Sigmoid colon (tissue), 7 donors: ENCODE data around the gene TULP3. TPM values are rescaled to one million over a fixed set of nuclear protein-coding genes. Genes with fewer than 3 reads are reported as not detected.

Source experiments
- DNase-seq: peaks from one replicate; pipeline ENCODE4 v3.0.0-alpha.2; 2019
- H3K27ac ChIP-seq, 4 donors: fragments of 200-600 bp; sonication (generic); one replicate each; pipeline ENCODE4 v1.5.1; 2016 to 2019; ENCODE audit warnings: mild to moderate bottlenecking in 1 of 4
- H3K27me3 ChIP-seq, 3 donors: fragments of 200-600 bp; sonication (generic); one replicate each; pipeline ENCODE4 v1.5.1; 2019; ENCODE audit warnings: mild to moderate bottlenecking in 1 of 3
- H3K36me3 ChIP-seq, 4 donors: fragments of 200-600 bp; sonication (generic); one replicate each; pipeline ENCODE4 v1.5.1; 2016 to 2019
- H3K4me1 ChIP-seq, 4 donors: fragments of 200-600 bp; sonication (generic); one replicate each; pipeline ENCODE4 v1.5.1; 2017 to 2019
- H3K4me3 ChIP-seq, 4 donors: fragments of 200-600 bp; sonication (generic); one replicate each; pipeline ENCODE4 v1.5.1; 2017 to 2019; ENCODE audit warnings: mild to moderate bottlenecking in 2 of 4, moderate library complexity in 1 of 4
- H3K9me3 ChIP-seq, 4 donors: fragments of 200-600 bp in 3 of 4; sonication (generic) in 3 of 4; one replicate each; pipeline versions ENCODE4 v1.5.1 to v1.6.1; 2013 to 2019
- CTCF ChIP-seq, 4 experiments: fragments of 450-650 bp in 3 of 4; fragments of 200-600 bp in 1 of 4; IDR thresholded peaks; one replicate each; pipeline ENCODE4 v1.5.1; 2016 to 2019; ENCODE audit warnings: antibody characterized with exemption in 4 of 4, mild to moderate bottlenecking in 3 of 4, moderate library complexity in 2 of 4
- EP300 ChIP-seq, 4 donors: sonication (generic); formaldehyde crosslinking; IDR thresholded peaks; one replicate each; pipeline ENCODE4 v1.6.1; 2017; ENCODE audit warnings: antibody characterized with exemption in 4 of 4
- POLR2A ChIP-seq, 2 donors: fragments of 450-650 bp; IDR thresholded peaks; one replicate each; pipeline ENCODE4 v1.6.1; 2016; ENCODE audit warnings: antibody characterized with exemption in 2 of 2, mild to moderate bottlenecking in 2 of 2, moderate library complexity in 2 of 2
- POLR2AphosphoS5 ChIP-seq, 4 donors: sonication (generic); formaldehyde crosslinking; IDR thresholded peaks; one replicate each; pipeline ENCODE4 v1.6.1; 2017; ENCODE audit warnings: antibody characterized with exemption in 4 of 4
- WGBS, 2 donors: extraction: QIAGEN DNeasy Blood & Tissue Kit; methylation state at CpG; one replicate each; pipeline ENCODE4 v1.1.7; 2013; 5-methylcytosine and 5-hydroxymethylcytosine counted together
- intact Hi-C: fragments of 100-400 bp; cut with DNase I; formaldehyde crosslinking; loops from one replicate; pipeline ENCODE4 v1.15.1; 2023
- polyA plus RNA-seq, 3 donors: library from polyadenylated mRNA; stranded (reverse); fragments of 200-250 nt; gene quantifications; one replicate each; pipeline ENCODE4 v1.2.3, GENCODE V29; 2013
- total RNA-seq, 4 donors: library from RNA; depleted of rRNA; stranded (reverse); fragments of >200 nt; gene quantifications; one replicate each; pipeline ENCODE4 v1.1.0, GENCODE V29; 2016
- donor health status: healthy with polysubstance abuse.
- donor health status: Bipolar disorder and iron deficiency.
- donor health status: healthy.

TULP3 gene
- total and polyA plus RNA-seq, 7 donors: 3.0 to 32.1 (median 17.8) TPM

- H3K9me3 ChIP-seq: no peaks in the 10 kb centered on the region
- TF ChIP-seq POLR2A (IDR thresholded peaks at IDR 0.05) (no peak), CTCF (IDR thresholded peaks at IDR 0.05) (no peak), EP300 (IDR thresholded peaks at IDR 0.05) (no peak), POLR2AphosphoS5 (IDR thresholded peaks at IDR 0.05) (no peak)
- peaks cover 0 to 13% (median 8%) of the 10 kb centered on the region in 4 donors for H3K4me1 ChIP-seq
- intact Hi-C loops: no loop called here
- H3K36me3 ChIP-seq: no peaks in the 10 kb centered on the region
- no peaks in the 10 kb centered on the region for H3K27me3 ChIP-seq
- H3K27ac ChIP-seq: no peak overlapping the region
- DNase-seq: no peak
- 78 to 93% methylated on average over 10 of the region's 10 CpGs for WGBS, 2 donors
- H3K4me3 ChIP-seq: no peak overlapping the region
Measured at GRCh38 chr12:2886768-2887450, 3.8 kb upstream of the TULP3 start.

DNA sequence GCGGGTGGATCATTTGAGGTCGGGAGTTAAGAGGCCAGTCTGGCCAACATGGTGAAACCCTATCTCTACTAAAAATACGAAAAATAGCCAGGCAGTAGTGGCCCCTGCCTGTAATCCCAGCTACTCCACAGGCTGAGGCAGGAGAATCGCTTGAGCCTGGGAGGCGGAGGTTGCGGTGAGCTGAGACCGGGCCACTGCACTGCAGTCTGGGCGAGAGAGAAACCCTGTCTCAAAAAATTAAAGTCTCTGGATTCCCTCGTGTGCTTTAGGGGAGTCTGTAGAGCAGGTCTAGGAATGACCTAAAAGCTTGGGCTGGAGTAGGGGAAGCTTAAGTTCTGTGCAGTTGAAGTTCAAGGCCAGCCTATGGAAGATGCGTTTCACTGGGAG, 697 bp upstream of the TULP3 start:
- 75% methylated on average over 10 of the region's 10 CpGs for WGBS, 2 donors
- H3K4me1 ChIP-seq: peaks cover 0 to 38% (median 34%) of the 10 kb centered on the region in 4 donors
- peak overlapping the region; percentile 87 to 100 (median 94) for H3K27ac ChIP-seq
- no peak for DNase-seq
- TF ChIP-seq EP300 (IDR thresholded peaks at IDR 0.05) (no peak), POLR2A (IDR thresholded peaks at IDR 0.05) (no peak)
- peak overlapping the region; percentile 60 to 96 (median 66) for H3K4me3 ChIP-seq
- intact Hi-C loops: loop anchor here (5.0 kb wide), 1 partner anchor 78 kb away; the partner anchor contains the start of gene ITFG2
- no peaks in the 10 kb centered on the region for H3K27me3 ChIP-seq
- H3K36me3 ChIP-seq: no peaks in the 10 kb centered on the region
- no peaks in the 10 kb centered on the region for H3K9me3 ChIP-seq

GRCh38 chr12:2891240-2892053, 756 bp downstream of the TULP3 start:
- H3K27ac ChIP-seq: peak overlapping the region; percentile 87 to 100 (median 94)
- H3K4me1 ChIP-seq: peaks cover 0 to 52% (median 48%) of the 10 kb centered on the region in 4 donors
- no peaks in the 10 kb centered on the region for H3K36me3 ChIP-seq
- no peaks in the 10 kb centered on the region for H3K9me3 ChIP-seq
- H3K27me3 ChIP-seq: no peaks in the 10 kb centered on the region
- no peak for TF ChIP-seq POLR2AphosphoS5 (IDR thresholded peaks at IDR 0.05)
- TF ChIP-seq CTCF (IDR thresholded peaks at IDR 0.05): no peak
- TF ChIP-seq POLR2A (IDR thresholded peaks at IDR 0.05): no peak
- no peak for TF ChIP-seq EP300 (IDR thresholded peaks at IDR 0.05)
- H3K4me3 ChIP-seq: peak overlapping the region; percentile 60 to 96 (median 66)
- peak; percentile 84 for DNase-seq
- WGBS, 2 donors: 23 to 26% methylated on average over 42 of the region's 42 CpGs
- intact Hi-C loops: loop anchor here (5.0 kb wide), 1 partner anchor 79 kb away; the partner anchor contains the start of gene ITFG2

- Histone ChIP-seq H3K27me3 (no peaks in the 10 kb centered on the region), H3K4me1 (peaks cover 0 to 59% (median 52%) of the 10 kb centered on the region in 4 donors), H3K9me3 (no peaks in the 10 kb centered on the region), H3K4me3 (peak overlapping the region in 3 of 4 donors; percentile 60 to 96 (median 63)), H3K36me3 (no peaks in the 10 kb centered on the region), H3K27ac (peak overlapping the region; percentile 87 to 100 (median 94))
- no peak for TF ChIP-seq CTCF (IDR thresholded peaks at IDR 0.05)
- intact Hi-C loops: loop anchor here (5.0 kb wide), 1 partner anchor 80 kb away; the partner anchor contains the start of gene ITFG2
- WGBS, 2 donors: 82 to 86% methylated on average over 12 of the region's 12 CpGs
- DNase-seq: no peak
Measured at GRCh38 chr12:2892246-2892645, 1.6 kb downstream of the TULP3 start.

GRCh38 chr12:2893007-2893406, 2.3 kb downstream of the TULP3 start:
- TF ChIP-seq POLR2A (IDR thresholded peaks at IDR 0.05): no peak
- peak in 3 of 4 donors; percentile 20 to 83 (median 66) for TF ChIP-seq POLR2AphosphoS5 (IDR thresholded peaks at IDR 0.05)
- TF ChIP-seq EP300 (IDR thresholded peaks at IDR 0.05): no peak
- WGBS, 2 donors: 89 to 92% methylated on average over 8 of the region's 8 CpGs
- peak overlapping the region in 1 of 4 donors; percentile 14 for H3K4me3 ChIP-seq
- no peaks in the 10 kb centered on the region for H3K36me3 ChIP-seq
- H3K4me1 ChIP-seq: peaks cover 0 to 59% (median 52%) of the 10 kb centered on the region in 4 donors
- DNase-seq: peak; percentile 73
- peak overlapping the region; percentile 87 to 100 (median 94) for H3K27ac ChIP-seq
- H3K9me3 ChIP-seq: no peaks in the 10 kb centered on the region
- intact Hi-C loops: loop anchor here (5.0 kb wide), 1 partner anchor 81 kb away; the partner anchor contains the start of gene ITFG2
- no peaks in the 10 kb centered on the region for H3K27me3 ChIP-seq
